Psoas muscle (tissue), 8 donors: Measurements from ENCODE around the gene SLITRK6. TPM values are rescaled to one million over a fixed set of nuclear protein-coding genes. Genes with fewer than 3 reads are reported as not detected.

ENCODE experiments used
- ATAC-seq, 4 donors: fragments of 200-7000 bp; cut with Tn5 transposase; one replicate each; pipeline ENCODE4 v1.9.1; 2020; ENCODE audit warnings: moderate library complexity in 3 of 4, mild to moderate bottlenecking in 2 of 4
- DNase-seq, 2 donors: peaks; one replicate each; pipeline ENCODE4 v3.0.0-alpha.2; 2020
- H3K27ac ChIP-seq: fragments of 200-600 bp; one replicate; pipeline ENCODE4 v1.8.0; 2022
- H3K27me3 ChIP-seq, 3 donors: fragments of 200-600 bp in 1 of 3; one replicate each; pipeline versions ENCODE4 v1.6.1 to v1.8.0; 2013 to 2022; ENCODE audit warnings: low read length in 2 of 3, mild to moderate bottlenecking in 2 of 3, moderate library complexity in 1 of 3; ENCODE audit not compliant: insufficient read depth in 3 of 3
- H3K36me3 ChIP-seq, 2 donors: fragments of 200-600 bp in 1 of 2; one replicate each; pipeline versions ENCODE4 v1.6.1 to v1.8.0; 2013 to 2022; ENCODE audit warnings: low read depth in 1 of 2, mild to moderate bottlenecking in 1 of 2, moderate library complexity in 1 of 2; ENCODE audit not compliant: insufficient read depth in 1 of 2
- H3K4me1 ChIP-seq: fragments of 200-600 bp; one replicate; pipeline ENCODE4 v1.8.0; 2022
- H3K4me3 ChIP-seq: fragments of 200-600 bp; one replicate; pipeline ENCODE4 v1.8.0; 2022; ENCODE audit warnings: mild to moderate bottlenecking
- H3K9me3 ChIP-seq: fragments of 200-600 bp; one replicate; pipeline ENCODE4 v1.8.0; 2022
- WGBS, 3 donors: extraction: QIAGEN DNeasy Blood & Tissue Kit; methylation state at CpG; one replicate each; pipeline versions ENCODE4 v1.1.6 to v1.1.7; 2013; 5-methylcytosine and 5-hydroxymethylcytosine counted together
- intact Hi-C, 2 donors: fragments of 100-400 bp; cut with DNase I; formaldehyde crosslinking; loops; one replicate each; pipeline versions ENCODE4 v1.11.0 to v1.14.2; 2022
- long read RNA-seq, 2 donors: library from polyadenylated mRNA; unstranded; transcript quantifications; one replicate each; pipeline ENCODE4 v2.0.0, GENCODE V29; 2021
- polyA plus RNA-seq, 3 donors: library from polyadenylated mRNA; stranded (reverse); fragments of 200-250 nt; gene quantifications; one replicate each; pipeline ENCODE4 v1.2.3, GENCODE V29; 2013
- total RNA-seq, 4 donors: library from RNA; stranded (reverse); fragmentation: NEBNext Ultra II Directional in 2 of 4; extraction: Animal tissue kit (Norgen Biotek cat#: 25700) in 2 of 4; gene quantifications; one replicate each; pipeline versions ENCODE4 v1.2.1 to v1.2.4, GENCODE V29; 2021 to 2023
- TF ChIP-seq, protein P1 (sequence below): fragments of 200-600 bp; IDR thresholded peaks from one replicate; pipeline ENCODE4 v1.8.0; 2022; ENCODE audit warnings: antibody characterized with exemption
- donor health status: healthy with polysubstance abuse.
- donor health status: DM: no; HTN: no; CAD: no; lungs with moderate emphysema.
- donor health status: Bipolar disorder and iron deficiency.
- donor health status: healthy.
- donor health status: DM: yes; HTN: yes; CAD: no.
- donor health status: DM: no; HTN: no; CAD: no.
- donor health status: DM: no; HTN: no; CAD: no.
- donor health status: DM: yes; HTN: yes; CAD: no.

Gene SLITRK6
- total RNA-seq = under 1 TPM in 1 of 4 donors, not detected in 3; 0.41 TPM
- polyA plus RNA-seq = under 1 TPM in 1 of 3 donors, not detected in 2; 0.03 TPM
- long read RNA-seq, donor 1 = 0 reads
- long read RNA-seq, donor 2 = 0 reads

DNA sequence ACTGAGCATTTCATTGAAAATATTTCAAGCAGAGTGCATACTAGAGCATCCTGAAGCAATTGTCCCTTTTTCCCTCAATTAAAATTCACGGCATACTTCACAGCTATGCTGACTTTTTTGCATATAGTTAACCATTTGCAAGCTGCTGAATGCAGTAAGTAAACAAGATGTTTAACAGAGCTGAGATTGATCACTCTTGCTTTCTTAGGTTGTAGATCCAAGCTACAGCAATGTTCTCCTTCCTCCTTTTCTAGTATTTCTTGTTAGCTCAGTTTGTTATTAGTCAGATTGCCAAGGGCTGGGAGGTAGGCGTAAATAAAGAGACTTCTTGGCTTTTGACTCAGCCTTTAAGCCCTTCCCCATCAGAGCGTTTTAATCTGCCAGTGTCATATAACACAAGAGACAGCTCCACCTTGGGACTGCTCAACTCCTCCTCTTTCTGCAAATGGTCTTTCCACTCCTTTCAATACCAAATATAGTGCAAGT is at the start of gene SLITRK6:
SLITRK6 (minus strand) TSS at position 323 of the 486 bp plus-strand sequence. CDS start 2,911 bp downstream, outside the sequence.
- Histone ChIP-seq H3K27ac (no peak within 1 kb of the TSS), H3K36me3 (no peaks in the 10 kb centered on the region), H3K27me3 (no peaks in the 10 kb centered on the region), H3K9me3 (no peaks in the 10 kb centered on the region), H3K4me1 (no peaks in the 10 kb centered on the region), H3K4me3 (no peak within 1 kb of the TSS)
- intact Hi-C loops = no loop called here
- ATAC-seq = no peak
- TF ChIP-seq, protein P1, sequence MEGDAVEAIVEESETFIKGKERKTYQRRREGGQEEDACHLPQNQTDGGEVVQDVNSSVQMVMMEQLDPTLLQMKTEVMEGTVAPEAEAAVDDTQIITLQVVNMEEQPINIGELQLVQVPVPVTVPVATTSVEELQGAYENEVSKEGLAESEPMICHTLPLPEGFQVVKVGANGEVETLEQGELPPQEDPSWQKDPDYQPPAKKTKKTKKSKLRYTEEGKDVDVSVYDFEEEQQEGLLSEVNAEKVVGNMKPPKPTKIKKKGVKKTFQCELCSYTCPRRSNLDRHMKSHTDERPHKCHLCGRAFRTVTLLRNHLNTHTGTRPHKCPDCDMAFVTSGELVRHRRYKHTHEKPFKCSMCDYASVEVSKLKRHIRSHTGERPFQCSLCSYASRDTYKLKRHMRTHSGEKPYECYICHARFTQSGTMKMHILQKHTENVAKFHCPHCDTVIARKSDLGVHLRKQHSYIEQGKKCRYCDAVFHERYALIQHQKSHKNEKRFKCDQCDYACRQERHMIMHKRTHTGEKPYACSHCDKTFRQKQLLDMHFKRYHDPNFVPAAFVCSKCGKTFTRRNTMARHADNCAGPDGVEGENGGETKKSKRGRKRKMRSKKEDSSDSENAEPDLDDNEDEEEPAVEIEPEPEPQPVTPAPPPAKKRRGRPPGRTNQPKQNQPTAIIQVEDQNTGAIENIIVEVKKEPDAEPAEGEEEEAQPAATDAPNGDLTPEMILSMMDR = no peak
- DNase-seq = no peak
- 4 to 9% (median 5%) methylated on average over 3 of the region's 3 CpGs for WGBS, 3 donors

- ATAC-seq (no peak), DNase-seq (no peak)
- Histone ChIP-seq H3K9me3 (no peaks in the 10 kb centered on the region), H3K27me3 (no peaks in the 10 kb centered on the region), H3K36me3 (no peaks in the 10 kb centered on the region), H3K4me3 (no peak overlapping the region), H3K27ac (no peak overlapping the region), H3K4me1 (no peaks in the 10 kb centered on the region)
- 80 to 90% (median 87%) methylated on average over 6 of the region's 6 CpGs for WGBS, 3 donors
- intact Hi-C loops = no loop called here
- TF ChIP-seq, protein P1 = no peak
Measured at GRCh38 chr13:85847012-85847411, 47.8 kb upstream of the SLITRK6 start.

DNA sequence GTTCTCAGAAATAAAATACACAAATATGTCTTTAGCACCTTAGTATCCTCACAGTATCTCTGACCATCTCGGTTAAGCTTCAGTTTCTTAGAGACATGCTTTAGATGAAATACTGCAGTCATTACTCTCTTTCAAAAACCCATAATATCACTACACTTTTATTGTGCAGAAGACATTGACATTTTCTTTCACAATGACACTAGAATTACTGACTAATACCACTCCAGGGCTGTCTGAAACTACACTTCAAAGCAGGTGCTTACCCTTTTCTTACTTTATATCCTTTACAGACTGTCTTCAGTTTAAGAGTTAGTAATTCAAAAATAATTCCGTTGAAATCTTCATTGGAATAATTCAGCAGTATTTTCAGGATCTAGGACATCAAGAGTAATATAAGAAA is 42.2 kb upstream of the SLITRK6 start:
- H3K27me3 ChIP-seq = no peaks in the 10 kb centered on the region
- no peaks in the 10 kb centered on the region for H3K36me3 ChIP-seq
- no peak for DNase-seq
- no peak for ATAC-seq
- H3K9me3 ChIP-seq = no peaks in the 10 kb centered on the region
- no peaks in the 10 kb centered on the region for H3K4me1 ChIP-seq
- TF ChIP-seq, protein P1 = no peak
- H3K4me3 ChIP-seq = no peak overlapping the region
- WGBS, 3 donors = 51 to 54% (median 51%) methylated on average over 2 of the region's 2 CpGs
- intact Hi-C loops = no loop called here
- H3K27ac ChIP-seq = no peak overlapping the region

- Histone ChIP-seq H3K4me3 (no peak overlapping the region), H3K27ac (no peak overlapping the region), H3K9me3 (no peaks in the 10 kb centered on the region), H3K4me1 (no peaks in the 10 kb centered on the region), H3K27me3 (no peaks in the 10 kb centered on the region), H3K36me3 (no peaks in the 10 kb centered on the region)
- DNase-seq (no peak), ATAC-seq (no peak)
- WGBS, 3 donors = 76 to 84% (median 83%) methylated on average over 2 of the region's 2 CpGs
- TF ChIP-seq, protein P1 = no peak
- intact Hi-C loops = no loop called here
Measured at GRCh38 chr13:85833921-85834320, 34.7 kb upstream of the SLITRK6 start.

- no peak for ATAC-seq
- H3K4me3 ChIP-seq = no peak overlapping the region
- intact Hi-C loops = no loop called here
- no peaks in the 10 kb centered on the region for H3K4me1 ChIP-seq
- H3K27me3 ChIP-seq = no peaks in the 10 kb centered on the region
- TF ChIP-seq, protein P1 = peak; percentile 36
- no peaks in the 10 kb centered on the region for H3K9me3 ChIP-seq
- no peaks in the 10 kb centered on the region for H3K36me3 ChIP-seq
- 63 to 68% (median 66%) methylated on average over 2 of the region's 2 CpGs for WGBS, 3 donors
- H3K27ac ChIP-seq = no peak overlapping the region
- no peak for DNase-seq
Measured at GRCh38 chr13:85828094-85828684, 29.0 kb upstream of the SLITRK6 start.
